Stimulated activated CD8-positive, alpha-beta memory T cell treated with anti-CD3 and anti-CD28 coated beads, Interleukin-12 subunit alpha, Interleukin-12 subunit beta, amount 100 ng/mL, for 24 hours (primary cell): ENCODE results near the gene CNTROB.
"Not testable (repeated sequence)": the region's sequence is repeated elsewhere in the genome, so short reads cannot be mapped to it uniquely, and the experiment has no call there.

Source experiments
- DNase-seq: peaks from one replicate; pipeline ENCODE4 v3.0.0-alpha.2; 2020; ENCODE audit errors: extremely low read depth

The CNTROB gene

GRCh38 chr17:7940743-7941142, 8.7 kb downstream of the CNTROB start:
- DNase-seq = no peak

- DNase-seq = no peak
Measured at GRCh38 chr17:7943291-7943690, 11.3 kb downstream of the CNTROB start.

GRCh38 chr17:7944326-7944725, 12.3 kb downstream of the CNTROB start:
- DNase-seq = no peak

GRCh38 chr17:7945651-7946050, 13.6 kb downstream of the CNTROB start:
- DNase-seq = no peak

GRCh38 chr17:7946441-7946840, 14.4 kb downstream of the CNTROB start:
- DNase-seq = no peak

GRCh38 chr17:7947651-7948050, 15.6 kb downstream of the CNTROB start:
- DNase-seq = no peak

- DNase-seq = no peak
Measured at GRCh38 chr17:7950578-7950977, 18.6 kb downstream of the CNTROB start.

GRCh38 chr17:7951143-7951792, 19.3 kb downstream of the CNTROB start:
- no peak for DNase-seq

- not testable (repeated sequence) for DNase-seq
Measured at GRCh38 chr17:7953266-7953665, 21.3 kb downstream of the CNTROB start.

GRCh38 chr17:7955414-7956227, 23.6 kb downstream of the CNTROB start:
- DNase-seq = no peak

GRCh38 chr17:7956228-7956965, 24.4 kb downstream of the CNTROB start:
- DNase-seq = no peak

- no peak for DNase-seq
Measured at GRCh38 chr17:7959503-7960253, 27.7 kb downstream of the CNTROB start.

GRCh38 chr17:7961421-7961820, 29.4 kb downstream of the CNTROB start:
- no peak for DNase-seq

GRCh38 chr17:7967751-7968150, 35.7 kb downstream of the CNTROB start:
- no peak for DNase-seq

GRCh38 chr17:7969433-7969832, 37.4 kb downstream of the CNTROB start:
- DNase-seq = no peak

- no peak for DNase-seq
Measured at GRCh38 chr17:7971651-7972050, 39.6 kb downstream of the CNTROB start.

GRCh38 chr17:7972131-7972785, 40.3 kb downstream of the CNTROB start:
- DNase-seq = no peak

- no peak for DNase-seq
Measured at GRCh38 chr17:7974638-7975131, 42.7 kb downstream of the CNTROB start.

GRCh38 chr17:7977039-7977438, 45.0 kb downstream of the CNTROB start:
- DNase-seq = no peak

GRCh38 chr17:7977805-7978204, 45.8 kb downstream of the CNTROB start:
- no peak for DNase-seq

GRCh38 chr17:7982173-7982572, 50.2 kb downstream of the CNTROB start:
- no peak for DNase-seq
